Neuronal stem cell (in vitro differentiated cells): ENCODE results near the gene KASH5.
A peak's percentile ranks its signal among the peaks of the same experiment; 100 is the strongest.

Source experiments
- DNase-seq: peaks from one replicate; pipeline ENCODE4 v3.0.0-alpha.2; 2013; ENCODE audit warnings: low spot score
- H2AFZ ChIP-seq: one replicate; pipeline ENCODE4 v1.6.1; 2013; ENCODE audit warnings: mild to moderate bottlenecking, low read length, inconsistent platforms
- H2AK5ac ChIP-seq: 2 replicates; pipeline ENCODE4 v1.6.1; 2013; ENCODE audit warnings: low read depth, mild to moderate bottlenecking, inconsistent platforms, low read length, moderate library complexity, mixed read lengths
- H2BK120ac ChIP-seq: 2 replicates; pipeline ENCODE4 v1.6.1; 2013; ENCODE audit warnings: low read depth, mild to moderate bottlenecking, inconsistent platforms, low read length, moderate library complexity, mixed read lengths
- H2BK12ac ChIP-seq: one replicate; pipeline ENCODE4 v1.6.1; 2013; ENCODE audit warnings: low read length, inconsistent platforms
- H2BK15ac ChIP-seq: 2 replicates; pipeline ENCODE4 v1.6.1; 2013; ENCODE audit warnings: mild to moderate bottlenecking, low read length, inconsistent platforms, mixed read lengths
- H2BK5ac ChIP-seq: one replicate; pipeline ENCODE4 v1.6.1; 2013; ENCODE audit warnings: inconsistent platforms, mild to moderate bottlenecking, low read length, moderate library complexity
- H3K14ac ChIP-seq: one replicate; pipeline ENCODE4 v1.6.1; 2013; ENCODE audit warnings: low read length, inconsistent platforms
- H3K18ac ChIP-seq: 2 replicates; pipeline ENCODE4 v1.6.1; 2013; ENCODE audit warnings: low read length, inconsistent platforms
- H3K23ac ChIP-seq: 2 replicates; pipeline ENCODE4 v1.6.1; 2013; ENCODE audit warnings: low read depth, mild to moderate bottlenecking, mixed read lengths, low read length, inconsistent platforms; ENCODE audit not compliant: poor library complexity
- H3K27ac ChIP-seq: replicated peaks from 3 replicates; pipeline ENCODE4 v1.5.1; 2013; ENCODE audit warnings: low read length, inconsistent platforms
- H3K27me3 ChIP-seq, 3 experiments: 2 replicates each; pipeline ENCODE4 v1.6.1; 2013; ENCODE audit warnings: low read length in 3 of 3, mild to moderate bottlenecking in 2 of 3, inconsistent platforms in 1 of 3, low read depth in 1 of 3, mixed read lengths in 1 of 3, moderate library complexity in 1 of 3; ENCODE audit not compliant: control insufficient read depth in 3 of 3, insufficient read depth in 3 of 3
- H3K36me3 ChIP-seq, 2 donors: replicated peaks in 1 of 2; 2 replicates each; pipeline ENCODE4 v1.6.1; 2013; ENCODE audit warnings: low read length in 2 of 2; ENCODE audit not compliant: control insufficient read depth in 2 of 2, insufficient read depth in 2 of 2
- H3K4ac ChIP-seq: 2 replicates; pipeline ENCODE4 v1.6.1; 2013; ENCODE audit warnings: inconsistent platforms, mild to moderate bottlenecking, low read length, moderate library complexity
- H3K4me1 ChIP-seq, 2 donors: 1 replicate in 1 of 2; 2 replicates in 1 of 2; pipeline ENCODE4 v1.6.1; 2013; ENCODE audit warnings: low read length in 2 of 2, low read depth in 1 of 2; ENCODE audit not compliant: control insufficient read depth in 2 of 2, insufficient read depth in 1 of 2
- H3K4me2 ChIP-seq: one replicate; pipeline ENCODE4 v1.6.1; 2013; ENCODE audit warnings: mild to moderate bottlenecking, low read length, inconsistent platforms; ENCODE audit not compliant: insufficient read depth, poor library complexity, severe bottlenecking
- H3K4me3 ChIP-seq, 2 donors: 2 replicates each; pipeline ENCODE4 v1.5.1; 2013; ENCODE audit warnings: low read length in 2 of 2, mild to moderate bottlenecking in 2 of 2, inconsistent platforms in 1 of 2, moderate library complexity in 1 of 2
- H3K79me1 ChIP-seq: one replicate; pipeline ENCODE4 v1.6.1; 2013; ENCODE audit warnings: low read depth, mild to moderate bottlenecking, inconsistent platforms, low read length, moderate library complexity
- H3K9ac ChIP-seq: one replicate; pipeline ENCODE4 v1.6.1; 2013; ENCODE audit warnings: mild to moderate bottlenecking, low read depth, low read length, inconsistent platforms; ENCODE audit not compliant: poor library complexity
- H3K9me3 ChIP-seq, 2 donors: replicated peaks in 1 of 2; 2 replicates each; pipeline versions ENCODE3 to v1.6.1; 2013; ENCODE audit warnings: low read length in 2 of 2, mild to moderate bottlenecking in 2 of 2, inconsistent platforms in 1 of 2, low read depth in 1 of 2, mixed read lengths in 1 of 2, moderate library complexity in 1 of 2; ENCODE audit not compliant: control insufficient read depth in 2 of 2, insufficient read depth in 1 of 2
- H4K8ac ChIP-seq: one replicate; pipeline ENCODE4 v1.6.1; 2013; ENCODE audit warnings: low read depth, mild to moderate bottlenecking, inconsistent platforms, low read length, moderate library complexity
- H4K91ac ChIP-seq: one replicate; pipeline ENCODE4 v1.6.1; 2013; ENCODE audit warnings: low read length, low read depth, mild to moderate bottlenecking, inconsistent platforms; ENCODE audit not compliant: poor library complexity
- WGBS, 2 donors: extraction: QIAGEN DNeasy Blood & Tissue Kit; methylation state at CpG; one replicate each; pipeline ENCODE4 v1.1.7; 2013; ENCODE audit warnings: missing lambda C conversion rate in 2 of 2, mixed read lengths in 1 of 2; ENCODE audit not compliant: insufficient read length in 2 of 2, insufficient replicate concordance in 1 of 2; ENCODE audit errors: extremely low coverage in 2 of 2; 5-methylcytosine and 5-hydroxymethylcytosine counted together

Gene KASH5

DNA sequence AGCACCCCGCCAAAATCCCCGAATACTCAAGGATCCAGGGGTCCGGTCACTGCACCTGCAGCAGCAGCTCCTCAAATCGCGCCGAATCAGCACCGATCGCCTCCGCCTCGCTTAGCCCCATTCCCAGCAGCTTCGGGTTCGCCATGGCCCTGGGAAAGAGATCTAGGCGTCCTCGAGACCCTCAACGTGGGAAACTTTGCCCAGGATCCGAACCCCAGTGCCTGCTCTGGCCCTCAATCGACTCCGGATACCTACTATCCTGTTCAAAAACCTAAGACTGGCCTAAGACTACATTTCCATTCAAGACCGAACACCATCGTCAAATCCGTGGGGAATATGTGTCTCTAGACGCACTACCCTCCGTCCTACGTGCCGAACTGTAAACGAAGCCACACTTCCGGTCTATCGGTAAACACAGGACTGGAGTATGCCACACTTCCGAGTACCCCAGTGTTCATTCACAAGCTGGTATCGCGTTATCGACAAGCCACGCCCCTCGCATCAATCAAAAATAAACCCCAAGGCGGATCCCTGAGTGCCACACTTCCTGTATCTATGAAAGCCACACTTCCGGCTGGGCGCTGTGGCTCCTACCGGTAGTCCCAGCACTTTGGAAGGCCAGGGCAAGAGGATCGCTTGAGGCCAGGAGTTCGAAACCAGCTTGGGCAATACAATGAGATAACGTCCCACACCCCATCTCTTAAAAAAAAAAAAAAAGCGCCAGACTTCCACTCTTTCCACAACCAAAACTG lies 63.6 kb downstream of the KASH5 start, which contains the start of gene PIH1D1:
Gene PIH1D1, minus strand, starts transcription at position 385 of the 752 bp plus-strand sequence. Its CDS starts 240 bp downstream, at position 145.
- H2BK15ac ChIP-seq = no peak within 1 kb of the TSS
- peak within 1 kb of the TSS; percentile 21 for H3K14ac ChIP-seq
- peak; percentile 96 for DNase-seq
- peaks cover 20% of the 10 kb centered on the region for H3K79me1 ChIP-seq
- H3K18ac ChIP-seq = peak within 1 kb of the TSS; percentile 92
- H3K4me2 ChIP-seq = peak within 1 kb of the TSS; percentile 98
- peak within 1 kb of the TSS; percentile 98 for H2AK5ac ChIP-seq
- peak within 1 kb of the TSS; percentile 92 for H3K9ac ChIP-seq
- no peak within 1 kb of the TSS for H3K4ac ChIP-seq
- peaks cover 31 to 46% of the 10 kb centered on the region in 2 donors for H3K36me3 ChIP-seq
- peak within 1 kb of the TSS; percentile 92 for H2AFZ ChIP-seq
- peak within 1 kb of the TSS; percentile 87 to 98 for H3K4me3 ChIP-seq
- H4K8ac ChIP-seq = no peak within 1 kb of the TSS
- no peak within 1 kb of the TSS for H2BK12ac ChIP-seq
- peak within 1 kb of the TSS; percentile 99 for H3K27ac ChIP-seq
- no peak within 1 kb of the TSS for H2BK120ac ChIP-seq
- no peaks in the 10 kb centered on the region for H3K9me3 ChIP-seq
- WGBS, 2 donors = no CpG with 5 or more reads among the region's 42 CpGs
- no peak within 1 kb of the TSS for H4K91ac ChIP-seq
- H3K4me1 ChIP-seq = peaks cover 0 to 7% of the 10 kb centered on the region in 2 donors
- H2BK5ac ChIP-seq = peak within 1 kb of the TSS; percentile 66
- H3K27me3 ChIP-seq = no peaks in the 10 kb centered on the region
- H3K23ac ChIP-seq = no peak within 1 kb of the TSS

DNA sequence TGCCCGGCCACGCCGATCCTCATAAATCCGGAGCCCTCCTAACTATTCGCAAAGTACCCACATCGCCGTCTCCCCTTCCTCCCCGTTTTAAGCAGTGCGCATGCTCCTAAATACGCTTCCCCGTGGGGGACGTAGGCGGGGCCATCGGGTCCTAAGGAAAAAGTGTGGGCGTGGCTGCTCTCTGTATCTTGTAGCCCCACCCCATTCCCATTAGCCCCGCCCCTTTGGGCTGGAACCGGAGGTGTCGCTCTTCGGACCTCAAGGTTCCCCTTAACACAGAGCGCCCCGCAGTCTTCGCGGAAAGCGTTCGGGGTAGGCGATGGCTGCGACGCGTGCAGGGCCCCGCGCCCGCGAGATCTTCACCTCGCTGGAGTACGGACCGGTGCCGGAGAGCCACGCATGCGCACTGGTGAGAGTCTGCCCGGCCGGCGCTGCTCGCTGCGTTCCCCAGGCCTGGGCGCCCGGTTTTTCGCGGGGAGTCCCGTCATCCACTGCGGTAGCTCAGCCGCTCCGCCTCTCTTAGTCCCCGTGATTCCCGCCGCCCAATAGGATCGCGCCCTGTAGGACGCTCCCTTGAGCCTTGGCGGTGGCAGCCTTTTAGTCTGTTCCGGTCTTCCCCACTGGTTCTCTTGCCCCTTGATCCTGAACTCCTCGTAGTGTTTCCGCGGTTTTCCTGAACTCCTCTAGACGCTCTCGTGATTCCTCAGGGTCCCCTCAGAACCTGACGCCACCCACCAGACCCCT lies 65.1 kb downstream of the KASH5 start, which contains the start of gene ALDH16A1:
Gene ALDH16A1, plus strand, starts transcription at position 213 of the 744 bp plus-strand sequence. Its CDS starts 107 bp downstream, at position 320.
- Histone ChIP-seq H2BK5ac (peak within 1 kb of the TSS; percentile 66), H4K91ac (no peak within 1 kb of the TSS), H3K23ac (peak within 1 kb of the TSS; percentile 83), H3K27ac (peak within 1 kb of the TSS; percentile 99), H3K4me3 (peak within 1 kb of the TSS; percentile 71 to 90), H3K79me1 (peaks cover 14% of the 10 kb centered on the region), H3K27me3 (no peaks in the 10 kb centered on the region), H3K4me2 (peak within 1 kb of the TSS; percentile 91), H2BK120ac (no peak within 1 kb of the TSS), H3K9ac (peak within 1 kb of the TSS; percentile 99), H3K14ac (no peak within 1 kb of the TSS), H2BK15ac (no peak within 1 kb of the TSS), H3K4me1 (peaks cover 0 to 7% of the 10 kb centered on the region in 2 donors), H3K36me3 (peaks cover 18 to 31% of the 10 kb centered on the region in 2 donors), H2BK12ac (no peak within 1 kb of the TSS), H2AFZ (peak within 1 kb of the TSS; percentile 92), H3K9me3 (no peaks in the 10 kb centered on the region), H2AK5ac (peak within 1 kb of the TSS; percentile 95), H4K8ac (no peak within 1 kb of the TSS), H3K18ac (peak within 1 kb of the TSS; percentile 100), H3K4ac (no peak within 1 kb of the TSS)
- peak; percentile 97 for DNase-seq
- no CpG with 5 or more reads among the region's 66 CpGs for WGBS, 2 donors

- Histone ChIP-seq H2BK12ac (no peak overlapping the region), H3K4me3 (peak overlapping the region; percentile 71 to 90), H3K9ac (peak overlapping the region; percentile 88), H2AFZ (peak overlapping the region; percentile 92), H2BK15ac (no peak overlapping the region), H4K8ac (no peak overlapping the region), H2BK120ac (no peak overlapping the region), H3K4me1 (peaks cover 0 to 5% of the 10 kb centered on the region in 2 donors), H3K79me1 (peaks cover 13% of the 10 kb centered on the region), H3K36me3 (peaks cover 14 to 25% of the 10 kb centered on the region in 2 donors), H2BK5ac (peak overlapping the region; percentile 62), H3K9me3 (no peaks in the 10 kb centered on the region), H2AK5ac (peak overlapping the region; percentile 95), H3K14ac (no peak overlapping the region), H4K91ac (no peak overlapping the region), H3K18ac (peak overlapping the region; percentile 95), H3K27me3 (no peaks in the 10 kb centered on the region), H3K23ac (peak overlapping the region; percentile 83), H3K4me2 (peak overlapping the region; percentile 91), H3K4ac (no peak overlapping the region), H3K27ac (peak overlapping the region; percentile 94)
- DNase-seq = no peak
- no CpG with 5 or more reads among the region's 10 CpGs for WGBS, 2 donors
These were observed 65.8 kb downstream of the KASH5 start for GRCh38 chr19:49453757-49454240.
